ENCODE results near the gene ZNF236.

- TF ChIP-seq CTCF (IDR thresholded peaks at IDR 0.05) (no peak), EZH2 (IDR thresholded peaks at IDR 0.05; ENCODE audit: borderline replicate concordance, insufficient read depth, low read depth, low read length, poor library complexity, severe bottlenecking) (no peak)
Measured at GRCh38 chr18:76794326-76794725, 28.0 kb upstream of the ZNF236 start.
